Testis (tissue), 2 donors: ENCODE results near the gene CCDC51.

ENCODE experiments used
- POLR2A ChIP-seq: fragments of 450-650 bp; IDR thresholded peaks from one replicate; pipeline ENCODE4 v1.6.1; 2017; ENCODE audit warnings: antibody characterized with exemption, mild to moderate bottlenecking, moderate library complexity
- TF ChIP-seq, protein P1 (sequence below), 3 experiments: fragments of 450-650 bp in 2 of 3; fragments of 200-600 bp in 1 of 3; sonication (generic) in 1 of 3; IDR thresholded peaks; one replicate each; pipeline ENCODE4 v1.5.1; 2016 to 2019; ENCODE audit warnings: antibody characterized with exemption in 3 of 3, mild to moderate bottlenecking in 2 of 3, moderate library complexity in 1 of 3

DNA sequence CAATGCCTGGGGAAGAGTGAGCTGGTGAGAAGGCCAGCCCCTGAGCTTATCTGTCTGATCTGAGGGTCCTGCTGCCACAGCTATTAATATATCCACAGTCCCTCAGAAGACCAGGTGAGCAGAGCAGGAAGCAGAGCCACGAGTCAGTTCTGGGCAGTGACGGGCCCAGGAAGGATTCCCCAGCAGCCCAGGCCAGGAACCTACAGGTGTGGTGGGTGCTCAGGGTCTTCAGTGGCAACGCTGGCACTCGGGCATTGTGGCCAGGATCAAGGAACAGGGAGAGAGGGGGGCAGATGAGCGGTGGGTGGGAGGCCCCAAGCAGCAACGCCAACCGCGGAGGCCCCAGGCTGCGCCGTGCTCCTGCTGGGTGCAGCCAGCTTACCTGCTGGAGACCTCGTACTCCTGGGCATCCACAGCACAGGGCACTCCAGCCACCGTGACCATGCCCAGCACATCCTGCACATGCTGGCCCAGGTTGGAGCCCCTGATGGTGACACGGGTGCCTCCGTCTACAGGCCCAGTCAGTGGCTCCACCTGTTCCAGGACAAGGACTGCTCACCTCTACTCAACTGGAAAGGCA, 22.3 kb downstream of the CCDC51 start:
- no peak for TF ChIP-seq POLR2A
- TF ChIP-seq, protein P1, sequence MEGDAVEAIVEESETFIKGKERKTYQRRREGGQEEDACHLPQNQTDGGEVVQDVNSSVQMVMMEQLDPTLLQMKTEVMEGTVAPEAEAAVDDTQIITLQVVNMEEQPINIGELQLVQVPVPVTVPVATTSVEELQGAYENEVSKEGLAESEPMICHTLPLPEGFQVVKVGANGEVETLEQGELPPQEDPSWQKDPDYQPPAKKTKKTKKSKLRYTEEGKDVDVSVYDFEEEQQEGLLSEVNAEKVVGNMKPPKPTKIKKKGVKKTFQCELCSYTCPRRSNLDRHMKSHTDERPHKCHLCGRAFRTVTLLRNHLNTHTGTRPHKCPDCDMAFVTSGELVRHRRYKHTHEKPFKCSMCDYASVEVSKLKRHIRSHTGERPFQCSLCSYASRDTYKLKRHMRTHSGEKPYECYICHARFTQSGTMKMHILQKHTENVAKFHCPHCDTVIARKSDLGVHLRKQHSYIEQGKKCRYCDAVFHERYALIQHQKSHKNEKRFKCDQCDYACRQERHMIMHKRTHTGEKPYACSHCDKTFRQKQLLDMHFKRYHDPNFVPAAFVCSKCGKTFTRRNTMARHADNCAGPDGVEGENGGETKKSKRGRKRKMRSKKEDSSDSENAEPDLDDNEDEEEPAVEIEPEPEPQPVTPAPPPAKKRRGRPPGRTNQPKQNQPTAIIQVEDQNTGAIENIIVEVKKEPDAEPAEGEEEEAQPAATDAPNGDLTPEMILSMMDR (IDR thresholded peaks at IDR 0.05): no peak
